ENCODE measurements around the gene NT5DC4.

The NT5DC4 gene

GRCh38 chr2:112724591-112725525 is 4.0 kb downstream of the NT5DC4 start:
- DNase-seq, result no peak

- DNase-seq, result no peak
Observed at GRCh38 chr2:112725545-112726457, 5.0 kb downstream of the NT5DC4 start.

GRCh38 chr2:112726487-112727190 is 5.8 kb downstream of the NT5DC4 start:
- peak; percentile 91 to 92 for DNase-seq

GRCh38 chr2:112727276-112728028 is 6.6 kb downstream of the NT5DC4 start:
- no peak for DNase-seq

GRCh38 chr2:112728029-112728362 is 7.2 kb downstream of the NT5DC4 start:
- DNase-seq, result no peak

- DNase-seq, result no peak
Observed at GRCh38 chr2:112728378-112729175, 7.8 kb downstream of the NT5DC4 start.

- no peak for DNase-seq
Observed at GRCh38 chr2:112730216-112730615, 9.4 kb downstream of the NT5DC4 start.

GRCh38 chr2:112730791-112731190 is 10.0 kb downstream of the NT5DC4 start:
- DNase-seq, result no peak

GRCh38 chr2:112731479-112731878 is 10.7 kb downstream of the NT5DC4 start:
- DNase-seq, result no peak

- no peak for DNase-seq
Observed at GRCh38 chr2:112733456-112733855, 12.6 kb downstream of the NT5DC4 start.

- DNase-seq, result no peak
Observed at GRCh38 chr2:112733871-112734270, 13.1 kb downstream of the NT5DC4 start.

- no peak for DNase-seq
Observed at GRCh38 chr2:112737542-112738232, 16.9 kb downstream of the NT5DC4 start.

GRCh38 chr2:112740527-112740926 is 19.7 kb downstream of the NT5DC4 start:
- no peak for DNase-seq

- DNase-seq, result peak; percentile 85 to 89
Observed at GRCh38 chr2:112749755-112750559, 29.1 kb downstream of the NT5DC4 start.

- DNase-seq, result no peak
Observed at GRCh38 chr2:112750560-112750843, 29.7 kb downstream of the NT5DC4 start.

- DNase-seq, result no peak
Observed at GRCh38 chr2:112751451-112752197, 30.8 kb downstream of the NT5DC4 start.

GRCh38 chr2:112752667-112753066 is 31.8 kb downstream of the NT5DC4 start:
- no peak for DNase-seq

GRCh38 chr2:112754564-112754963 is 33.7 kb downstream of the NT5DC4 start:
- no peak for DNase-seq

- DNase-seq, result no peak
Observed at GRCh38 chr2:112755444-112755843, 34.6 kb downstream of the NT5DC4 start.
